HG03469 (cell line): ENCODE data around the gene UGT1A9.

Source experiments
- ATAC-seq: cut with Tn5 transposase; IDR thresholded peaks from one replicate; pipeline ENCODE4 v1.9.1; 2021; ENCODE audit warnings: mild to moderate bottlenecking, moderate library complexity, moderate number of reproducible peaks; ENCODE audit not compliant: unreplicated experiment

UGT1A9 gene

DNA sequence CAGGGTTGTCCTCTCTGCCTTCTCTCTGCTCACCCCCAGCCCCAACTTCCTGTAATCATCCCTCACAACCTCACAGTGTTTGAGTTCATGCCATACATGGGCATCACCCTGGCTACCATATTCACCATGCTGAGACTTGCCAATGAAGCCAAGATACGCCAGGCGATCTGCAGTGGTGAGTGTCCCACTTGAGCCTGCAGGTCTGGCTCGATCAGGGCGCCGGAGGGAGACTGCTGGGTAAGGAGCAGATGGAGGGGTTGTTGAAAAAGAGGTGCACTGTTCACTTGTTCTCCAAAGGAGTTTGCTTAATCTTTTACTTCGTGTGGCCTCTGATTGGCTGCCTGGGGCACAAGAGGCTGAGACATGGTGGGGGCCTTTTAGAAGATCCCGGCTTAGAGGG, 121.0 kb downstream of the UGT1A9 start:
- ATAC-seq: no peak

DNA sequence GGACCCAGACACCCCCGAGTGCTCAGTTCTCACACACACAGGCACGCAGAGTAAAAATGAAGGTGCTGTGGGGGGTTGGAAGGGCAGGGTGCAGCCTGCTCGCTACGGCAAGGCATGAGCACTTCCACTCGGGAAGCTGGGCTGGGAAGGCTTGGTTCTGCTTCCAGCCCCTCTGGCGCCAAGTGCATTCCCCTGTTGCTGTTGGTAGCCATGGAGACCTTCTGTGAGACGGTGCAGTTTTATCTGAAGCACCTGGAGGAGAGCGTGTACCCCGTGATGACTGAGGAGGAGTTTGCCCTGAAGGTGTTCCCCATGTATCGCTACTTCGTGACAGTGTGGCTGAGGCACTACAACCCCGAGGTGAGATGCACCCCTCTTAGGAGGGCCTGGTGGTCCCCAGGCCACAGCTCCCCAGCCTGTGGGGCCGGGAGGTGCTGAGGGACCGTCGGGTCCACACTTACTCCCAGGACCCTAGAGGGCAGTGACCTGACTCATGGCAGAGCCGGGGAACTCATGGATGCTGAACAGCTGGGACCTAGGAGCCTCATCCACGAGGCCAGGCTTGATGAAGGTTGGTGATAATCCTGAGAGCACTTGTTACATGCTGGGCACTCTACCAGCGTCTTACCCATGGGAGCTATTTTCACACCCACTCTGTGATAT, 121.9 kb downstream of the UGT1A9 start:
- ATAC-seq: no peak

DNA sequence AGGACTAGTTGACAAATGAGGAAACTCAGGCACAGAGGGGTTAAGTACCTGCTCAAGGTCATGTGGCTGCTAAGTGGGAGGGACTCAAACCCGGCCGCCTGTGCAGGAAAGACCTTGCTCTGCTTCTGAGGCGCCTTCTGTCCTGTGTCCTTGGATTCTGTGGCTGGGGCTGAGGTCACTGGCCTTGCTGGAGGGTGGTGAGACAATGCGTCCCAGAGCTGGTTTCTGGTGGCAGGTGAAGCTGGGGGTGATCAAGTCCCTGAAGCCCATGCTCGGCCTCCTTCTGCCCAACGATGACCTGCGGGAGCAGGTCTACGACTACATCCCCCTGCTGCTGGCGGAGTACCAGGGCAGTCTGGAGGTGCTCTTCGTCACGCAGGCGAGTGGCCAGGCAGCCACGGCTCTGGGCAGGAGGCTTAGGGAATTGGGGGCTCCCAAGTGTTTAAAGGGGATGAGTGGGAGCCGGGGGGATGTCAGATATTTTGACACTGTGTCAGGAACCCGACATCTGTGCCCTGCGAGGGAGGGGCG, 122.5 kb downstream of the UGT1A9 start:
- ATAC-seq: no peak

DNA sequence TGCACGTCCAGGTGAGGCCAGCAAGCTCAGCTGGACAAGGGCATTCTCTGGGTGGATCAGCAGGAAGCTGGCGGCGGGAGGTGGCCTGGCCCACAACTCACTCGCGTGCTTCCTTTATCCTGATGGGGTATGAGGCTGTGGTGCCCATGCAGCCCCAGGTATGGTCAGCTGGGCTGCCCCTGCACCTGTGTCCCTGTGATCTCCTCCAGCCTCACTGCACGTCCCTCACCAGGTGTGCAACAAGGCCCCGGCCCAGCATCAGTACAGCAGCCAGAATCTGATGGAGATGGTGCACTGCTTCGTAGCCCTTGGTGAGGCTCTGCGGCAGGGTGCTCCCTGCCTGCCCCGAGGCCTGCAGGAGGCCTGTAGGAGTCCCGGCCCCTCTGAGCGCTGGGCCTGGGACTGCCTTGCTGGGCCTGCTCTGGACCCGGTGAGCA, 124.1 kb downstream of the UGT1A9 start:
- no peak for ATAC-seq

DNA sequence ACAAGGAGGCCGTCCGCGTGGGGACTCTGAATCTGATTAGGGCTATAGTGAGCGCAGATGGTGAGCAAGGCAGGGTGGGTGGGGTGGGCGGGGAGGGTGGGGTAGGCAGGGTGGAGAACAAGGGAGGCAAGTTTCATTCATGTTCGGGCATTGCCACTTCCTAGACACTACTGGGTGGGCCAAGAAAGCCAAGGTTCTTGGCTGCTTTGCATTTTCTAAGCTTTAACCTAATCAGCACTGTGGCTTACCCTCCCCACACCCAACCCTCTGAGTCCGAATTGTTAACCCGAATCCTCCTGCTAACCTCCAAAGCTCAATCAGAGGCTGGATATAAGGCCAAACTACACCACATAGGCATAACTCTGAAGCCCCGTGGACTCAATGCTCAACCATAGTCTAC, 124.6 kb downstream of the UGT1A9 start:
- no peak for ATAC-seq

DNA sequence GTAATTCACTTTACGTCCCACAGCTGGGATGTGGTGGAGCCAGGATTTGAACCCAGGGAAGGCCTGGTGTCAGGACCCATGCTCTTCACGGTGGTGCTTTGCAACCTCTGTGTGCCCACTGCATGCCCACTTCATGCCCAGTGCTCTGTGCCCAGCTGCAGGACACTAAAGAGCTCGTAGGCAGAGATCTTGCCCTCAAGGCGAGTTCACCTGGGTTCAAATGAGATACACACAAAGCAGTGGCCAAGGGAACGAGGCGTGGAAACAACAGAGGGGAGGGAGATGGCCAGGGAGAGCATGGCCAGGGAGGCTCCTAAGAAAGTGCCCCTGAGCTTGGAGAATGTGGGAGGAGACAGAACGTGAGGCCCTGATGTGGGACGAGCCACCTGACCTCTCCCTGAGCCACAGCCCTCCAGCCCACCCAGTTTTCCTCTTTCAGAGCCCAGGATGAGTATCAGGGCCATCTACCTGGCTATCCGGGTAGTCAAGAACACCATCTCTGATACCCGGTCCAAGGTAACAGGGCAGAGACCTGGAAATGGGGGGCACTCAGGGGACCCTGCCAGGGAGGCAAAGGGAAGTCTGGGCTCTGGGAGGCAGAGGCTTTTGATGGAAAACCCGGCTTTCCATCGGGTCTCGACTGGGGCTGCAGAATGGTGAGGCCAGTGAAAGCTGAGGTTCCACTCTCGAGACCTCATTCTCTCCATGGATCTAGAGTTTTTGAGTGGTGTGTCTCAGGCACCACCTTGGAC, 126.8 kb downstream of the UGT1A9 start:
- ATAC-seq: no peak

DNA sequence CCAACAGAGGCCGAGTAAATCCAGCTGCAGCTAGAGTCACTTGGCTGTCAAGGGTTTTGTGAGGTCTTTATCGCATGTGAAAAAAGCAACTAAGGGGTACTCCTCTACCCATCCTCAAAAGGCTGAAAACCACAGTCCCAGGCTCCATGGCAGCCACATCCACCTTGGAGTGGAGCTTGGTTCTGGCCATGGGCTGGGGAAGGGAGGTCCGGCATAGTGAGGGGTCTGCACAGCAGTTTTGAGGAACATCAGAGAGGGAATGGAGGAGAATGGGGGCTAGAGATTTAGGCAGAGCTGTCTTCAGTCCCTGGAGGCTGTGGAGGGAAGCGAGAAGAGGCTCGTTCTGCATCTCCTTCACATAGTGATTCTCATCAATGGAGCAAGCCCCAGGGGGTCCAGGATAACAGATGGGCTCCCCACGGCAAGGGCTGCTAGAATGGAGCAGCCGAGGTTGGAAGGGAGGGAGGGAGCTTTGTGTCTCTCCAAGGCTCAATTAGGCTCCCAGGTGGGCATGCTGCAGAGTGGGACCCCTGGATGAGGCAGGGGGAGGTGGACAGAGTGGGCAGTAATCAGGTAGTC, 127.5 kb downstream of the UGT1A9 start:
- no peak for ATAC-seq

DNA sequence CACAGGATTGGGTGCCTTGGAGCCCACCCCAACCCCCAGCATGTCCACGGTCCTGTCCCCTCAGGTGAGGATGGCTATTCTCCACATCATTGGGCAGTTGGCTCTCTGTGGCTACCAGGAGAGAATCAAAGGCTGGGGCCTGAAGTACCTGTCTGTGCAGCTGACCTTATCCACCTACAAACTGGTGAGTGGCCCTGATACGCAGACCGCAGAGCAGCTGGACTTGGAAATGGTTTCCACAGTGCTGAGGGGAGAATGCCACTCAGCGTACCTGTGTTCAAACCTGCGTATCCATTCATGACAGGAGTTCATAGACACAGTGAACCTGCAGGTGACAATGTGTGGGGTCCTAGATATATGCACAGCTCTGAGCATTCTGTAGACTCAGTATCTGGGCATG, 128.0 kb downstream of the UGT1A9 start:
- ATAC-seq: no peak

DNA sequence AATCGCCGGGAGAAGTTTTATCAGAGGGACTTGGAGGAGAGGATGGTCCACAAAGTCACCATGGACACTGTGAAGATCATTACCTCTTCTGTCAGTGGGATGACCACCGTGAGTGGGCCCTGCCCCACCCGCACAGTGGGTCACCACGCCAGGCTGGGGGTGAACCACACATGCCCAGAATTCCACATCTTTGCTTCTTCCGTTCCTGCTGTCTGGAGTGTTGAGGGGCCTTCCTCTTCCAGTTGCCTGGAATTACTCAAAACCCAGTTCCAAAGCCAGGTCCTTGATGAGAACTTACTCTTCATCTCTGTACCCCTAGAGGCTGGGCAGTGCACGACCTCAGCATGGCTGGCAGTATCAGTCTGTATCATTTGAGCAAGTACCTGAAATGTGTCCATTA, 128.5 kb downstream of the UGT1A9 start:
- ATAC-seq: no peak

DNA sequence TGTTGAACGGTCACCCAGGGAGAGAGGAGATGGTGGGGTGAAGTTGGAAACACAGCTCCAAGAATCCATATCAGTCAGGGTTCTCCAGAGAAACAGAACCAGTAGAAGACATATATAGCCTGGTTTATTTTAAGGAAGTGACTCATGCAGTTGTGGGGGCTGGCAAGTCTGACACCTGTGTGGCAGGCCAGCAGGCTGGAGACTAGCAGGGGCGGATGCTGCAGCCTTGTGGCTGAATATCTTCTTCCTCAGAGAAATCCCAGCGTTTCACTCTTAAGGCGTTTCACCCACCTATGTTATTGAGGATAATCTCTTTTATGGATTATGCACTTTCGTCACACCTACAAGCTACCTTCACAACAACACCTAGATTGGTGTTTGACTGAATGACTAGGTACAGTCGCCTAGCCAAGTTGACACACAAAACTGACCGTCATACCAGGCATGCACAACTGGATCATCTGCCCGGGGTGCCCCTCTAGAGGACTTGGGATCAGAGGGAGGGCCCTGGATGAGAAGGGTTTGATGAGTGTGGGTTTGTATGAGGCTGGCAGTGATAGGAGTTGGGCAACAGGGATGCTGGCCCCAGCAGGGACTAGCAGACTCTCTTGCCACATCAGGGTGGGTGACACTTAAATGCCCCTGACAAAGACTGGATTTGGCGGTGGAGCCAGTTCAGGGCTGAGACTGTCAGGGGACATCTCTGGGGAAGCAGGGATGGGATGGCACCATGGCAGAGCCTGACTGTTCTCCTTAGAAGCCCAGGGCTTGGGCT, 129.8 kb downstream of the UGT1A9 start:
- no peak for ATAC-seq

DNA sequence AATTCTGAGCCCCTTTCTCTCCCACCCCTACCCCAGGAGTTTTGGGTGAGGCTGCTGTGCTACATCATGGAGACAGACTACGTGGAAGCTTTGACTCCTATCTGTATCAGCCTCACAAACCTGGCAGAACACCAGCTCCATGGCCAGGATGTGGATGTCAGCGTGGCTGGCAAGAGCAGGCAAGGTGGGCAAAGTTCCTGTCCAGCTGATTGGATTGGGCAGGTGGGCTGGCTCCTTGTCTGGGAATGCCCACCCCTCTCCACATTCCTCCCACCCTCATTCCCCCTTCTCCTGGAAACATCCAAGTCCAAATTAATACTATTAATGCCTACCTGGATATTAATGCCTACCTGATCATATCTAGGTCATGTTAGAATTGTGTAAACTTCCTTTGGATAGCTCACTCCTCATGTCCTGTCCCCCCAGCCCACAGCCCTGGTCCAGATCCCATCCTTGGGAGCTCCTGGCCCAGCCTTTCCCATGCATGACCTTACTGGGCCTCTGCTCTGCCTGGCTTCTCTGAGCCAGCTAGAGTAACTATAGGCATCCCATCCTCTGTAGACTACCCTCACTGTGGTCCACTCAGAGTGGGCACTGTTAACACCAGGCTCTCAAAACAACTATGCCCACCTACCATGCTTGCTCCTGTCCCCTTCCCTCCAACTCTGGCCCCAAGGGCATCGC, 130.6 kb downstream of the UGT1A9 start:
- ATAC-seq: no peak

DNA sequence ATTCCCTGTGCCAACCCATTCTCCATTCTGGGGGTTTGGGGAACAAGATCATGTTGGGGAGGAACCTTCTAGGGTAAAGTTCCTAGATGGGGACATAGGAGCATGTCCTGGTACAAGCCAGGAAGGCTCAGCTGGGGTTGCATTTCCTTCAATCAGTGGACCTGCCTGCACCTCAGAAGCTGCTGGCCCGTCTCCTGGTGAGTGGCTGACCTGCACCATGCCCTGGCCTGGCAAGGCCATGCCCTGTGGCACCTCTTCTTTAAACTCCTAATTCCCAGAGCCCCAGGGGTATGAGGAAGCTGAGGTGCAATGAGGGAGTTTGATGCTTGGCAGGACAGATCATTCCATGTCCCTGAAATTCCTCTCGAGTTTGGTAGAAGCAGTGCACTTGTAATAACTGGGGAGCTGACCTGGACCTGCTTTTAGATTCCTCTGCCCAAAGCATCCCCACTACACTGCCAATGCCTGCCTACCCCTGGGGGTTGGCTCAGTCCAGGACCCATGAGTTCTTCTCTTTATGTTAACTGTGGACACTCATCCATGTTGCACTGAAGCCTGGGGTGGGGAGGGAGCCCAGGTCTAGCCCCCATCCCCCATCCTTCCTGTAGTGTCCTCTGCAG, 131.7 kb downstream of the UGT1A9 start:
- no peak for ATAC-seq

DNA sequence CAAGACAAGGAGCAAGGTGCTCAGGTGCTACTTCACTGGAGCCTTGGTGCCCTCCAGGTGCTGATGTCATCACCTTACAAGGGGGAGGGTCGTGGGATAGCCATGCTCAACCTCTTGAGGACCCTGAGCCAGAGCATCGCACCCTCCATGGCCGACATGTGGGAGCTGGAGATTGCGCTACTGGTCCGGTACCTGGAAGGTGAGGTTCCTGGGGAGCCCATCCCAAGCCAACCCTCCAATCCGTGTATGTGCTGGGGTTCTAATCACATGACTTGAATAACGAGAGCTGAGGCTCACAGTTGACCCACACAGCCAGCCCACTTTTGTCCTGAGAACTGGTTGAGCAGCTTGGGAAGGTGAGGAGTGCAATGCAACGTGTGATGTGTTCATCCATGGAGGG, 132.3 kb downstream of the UGT1A9 start:
- ATAC-seq: no peak

DNA sequence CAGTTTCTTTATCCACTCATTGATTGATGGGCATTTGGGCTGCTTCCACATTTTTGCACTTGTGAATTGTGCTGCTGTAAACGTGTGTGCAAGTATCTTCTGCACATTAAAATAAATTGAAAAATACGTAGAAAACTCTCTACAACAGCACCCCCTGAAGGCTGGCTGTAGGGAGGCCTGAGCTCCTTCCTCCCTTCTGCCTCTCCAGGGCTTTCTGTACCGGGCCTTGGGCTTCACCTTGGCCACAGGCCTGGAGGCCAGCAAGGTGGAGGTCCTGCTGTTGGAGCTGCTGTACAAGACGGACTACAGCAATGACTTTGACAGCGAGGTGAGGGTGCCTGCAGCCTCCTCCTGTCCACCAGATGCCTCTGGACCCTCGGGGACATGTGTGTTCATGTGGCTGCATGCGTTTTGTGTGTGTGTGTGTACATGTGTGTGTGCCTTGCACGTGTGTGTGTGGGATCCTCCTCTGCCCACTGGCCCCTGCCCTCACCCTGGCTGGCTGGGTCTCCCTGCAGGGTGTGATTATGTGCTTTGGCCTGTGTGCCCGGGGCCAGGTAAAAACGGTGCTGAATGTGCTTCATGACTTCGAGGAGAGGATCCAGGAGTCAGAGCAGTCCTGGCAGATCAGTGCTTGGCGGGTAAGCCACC, 135.6 kb downstream of the UGT1A9 start:
- ATAC-seq: no peak

DNA sequence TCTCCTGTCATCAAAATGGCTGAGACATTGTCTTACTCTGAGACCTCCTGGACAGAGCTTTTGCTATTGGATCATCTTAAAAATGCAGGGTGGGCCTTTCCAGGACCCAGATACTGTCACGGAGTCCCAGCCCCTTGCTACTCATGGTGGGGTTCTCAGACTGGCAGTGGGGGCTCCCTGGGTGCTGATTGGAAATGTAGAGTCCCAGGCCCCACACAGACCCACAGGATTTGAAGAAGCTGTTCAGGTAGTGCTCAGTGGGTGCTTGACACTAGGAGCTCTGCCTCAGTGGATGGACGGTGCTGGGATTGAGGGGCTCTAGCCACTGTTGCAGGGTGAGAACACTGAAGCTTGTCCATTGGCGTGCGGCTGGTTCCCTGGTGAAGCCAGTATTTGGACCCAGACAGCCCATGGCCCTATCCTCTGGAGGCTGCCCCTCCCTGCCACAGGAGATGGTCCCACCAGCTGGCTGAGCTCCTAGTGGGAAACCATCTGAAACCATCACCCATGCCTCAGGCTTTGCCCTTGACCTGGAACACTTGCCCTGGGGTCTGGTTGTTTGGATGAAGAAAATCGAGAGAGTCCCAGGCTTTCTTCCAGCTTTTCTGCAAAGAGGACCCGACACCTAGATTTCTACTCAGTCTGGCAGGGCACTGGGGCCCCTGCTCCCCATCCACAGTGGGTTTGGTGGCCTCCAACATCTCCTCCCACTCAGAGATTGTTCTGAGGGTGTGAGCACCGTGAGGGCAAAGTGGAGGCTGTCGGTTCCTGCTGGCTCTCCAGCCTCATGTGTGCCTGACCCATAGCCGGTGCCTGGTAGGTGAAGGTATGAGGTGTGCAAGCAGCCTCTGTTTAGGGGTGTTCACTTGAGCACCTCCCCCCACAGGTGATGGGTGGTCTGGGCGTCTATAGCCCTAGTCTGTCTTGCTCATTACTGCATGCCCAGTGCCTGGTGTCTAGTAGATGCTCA, 136.6 kb downstream of the UGT1A9 start:
- no peak for ATAC-seq

DNA sequence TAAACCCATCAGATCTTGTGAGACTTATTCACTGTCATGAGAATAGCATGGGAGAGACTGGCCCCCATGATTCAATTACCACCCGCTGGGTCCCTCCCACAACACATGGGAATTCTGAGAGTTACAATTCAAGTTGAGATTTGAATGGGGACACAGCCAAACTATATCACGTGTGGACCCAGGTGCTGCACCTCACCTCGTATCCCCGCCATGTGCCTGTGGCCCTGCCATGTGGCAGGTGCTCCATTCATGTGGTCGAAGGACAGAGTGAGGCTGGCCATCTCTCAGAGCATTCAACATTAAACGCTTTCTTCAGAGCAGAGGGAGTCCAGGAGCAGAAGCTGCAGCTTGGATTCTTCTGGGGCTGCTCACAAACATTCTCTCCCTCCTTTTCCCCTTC, 138.7 kb downstream of the UGT1A9 start:
- no peak for ATAC-seq

DNA sequence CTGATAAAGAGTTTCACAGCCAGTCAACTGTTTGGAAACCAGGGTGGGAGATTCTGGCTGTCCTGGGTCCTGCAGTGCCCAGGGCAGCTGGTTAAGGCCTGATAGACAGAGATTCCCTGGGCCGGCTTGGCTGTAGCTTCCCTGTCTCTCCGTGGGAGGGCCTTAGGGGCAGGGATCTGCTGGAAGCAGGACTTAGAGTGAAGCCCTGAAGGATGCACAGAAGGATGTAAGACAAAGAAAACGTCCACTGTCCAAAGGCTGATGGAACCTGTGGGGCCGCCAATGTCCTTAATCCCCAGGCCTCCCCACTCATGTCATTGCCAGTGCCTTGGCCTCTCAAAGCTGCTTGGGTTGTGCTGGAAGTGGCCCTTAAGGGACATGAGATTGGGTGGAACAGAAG, 139.4 kb downstream of the UGT1A9 start:
- no peak for ATAC-seq

DNA sequence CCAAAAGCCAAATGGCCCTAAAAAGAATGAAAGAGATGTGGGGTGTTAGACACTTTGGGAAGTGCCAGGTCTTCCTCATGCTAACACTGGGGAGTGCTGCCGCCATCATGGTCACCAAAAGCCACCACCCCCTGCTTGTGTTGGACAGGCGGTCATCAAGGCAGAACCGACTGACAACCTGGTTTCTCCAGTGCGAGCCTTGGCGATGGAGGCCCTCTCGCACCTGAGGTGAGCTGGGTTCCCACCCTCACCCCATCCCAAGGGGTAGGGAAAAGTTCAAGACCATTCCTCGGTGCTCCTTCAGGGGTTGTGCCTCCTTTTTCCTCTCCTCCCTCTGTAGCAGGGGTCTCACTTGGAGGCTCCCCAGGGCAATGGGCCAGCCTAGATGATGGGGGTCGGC, 140.0 kb downstream of the UGT1A9 start:
- no peak for ATAC-seq
